Measurements from ENCODE around the gene CDK15.
A peak's percentile ranks its signal among the peaks of the same experiment; 100 is the strongest.
"Not testable (repeated sequence)": the region's sequence is repeated elsewhere in the genome, so short reads cannot be mapped to it uniquely, and the experiment has no call there.

CDK15 gene

GRCh38 chr2:201806442-201807170, at the start of gene CDK15:
Gene CDK15 (plus strand): TSS chr2:201806537. CDS start chr2:201806665, 128 bp downstream.
- DNase-seq: no peak

- DNase-seq: no peak
These were observed 48.1 kb upstream of the CDK15 start for GRCh38 chr2:201758234-201758633.

GRCh38 chr2:201758873-201759272, 47.5 kb upstream of the CDK15 start:
- no peak for DNase-seq

- DNase-seq: no peak
These were observed 46.8 kb upstream of the CDK15 start for GRCh38 chr2:201759567-201759966.

GRCh38 chr2:201761101-201761500, 45.2 kb upstream of the CDK15 start:
- no peak for DNase-seq

- not testable (repeated sequence) for DNase-seq
These were observed 41.9 kb upstream of the CDK15 start for GRCh38 chr2:201764469-201764868.

- DNase-seq: no peak
These were observed 40.5 kb upstream of the CDK15 start for GRCh38 chr2:201765799-201766198.

- DNase-seq: no peak
These were observed 37.4 kb upstream of the CDK15 start for GRCh38 chr2:201768918-201769317.

GRCh38 chr2:201769666-201770373, 36.5 kb upstream of the CDK15 start:
- no peak for DNase-seq

GRCh38 chr2:201773990-201774389, 32.3 kb upstream of the CDK15 start:
- DNase-seq: no peak

GRCh38 chr2:201774546-201774945, 31.8 kb upstream of the CDK15 start:
- DNase-seq: no peak

- no peak for DNase-seq
These were observed 31.0 kb upstream of the CDK15 start for GRCh38 chr2:201775326-201775725.

GRCh38 chr2:201777043-201777442, 29.3 kb upstream of the CDK15 start:
- no peak for DNase-seq

- no peak for DNase-seq
These were observed 28.5 kb upstream of the CDK15 start for GRCh38 chr2:201777869-201778268.

GRCh38 chr2:201779901-201780673, 26.2 kb upstream of the CDK15 start:
- DNase-seq: no peak

- peak; percentile 93 for DNase-seq
These were observed 25.5 kb upstream of the CDK15 start, which contains the start of gene ALS2 for GRCh38 chr2:201780674-201781493. Gene ALS2 (minus strand): TSS chr2:201780933. CDS start chr2:201768885, 12,048 bp downstream.

GRCh38 chr2:201781557-201782051, 24.7 kb upstream of the CDK15 start:
- peak; percentile 2 for DNase-seq

- no peak for DNase-seq
These were observed 21.8 kb upstream of the CDK15 start for GRCh38 chr2:201784563-201784962.

- DNase-seq: no peak
These were observed 21.2 kb upstream of the CDK15 start for GRCh38 chr2:201785135-201785534.

GRCh38 chr2:201786471-201786870, 19.9 kb upstream of the CDK15 start:
- no peak for DNase-seq

GRCh38 chr2:201788371-201788770, 18.0 kb upstream of the CDK15 start:
- no peak for DNase-seq

GRCh38 chr2:201789395-201789794, 16.9 kb upstream of the CDK15 start:
- no peak for DNase-seq

All from activated CD4-positive, alpha-beta T cell treated with anti-CD3 and anti-CD28 coated beads, Interleukin-2, amount 50 U/mL, for 1 hour (primary cell).